NCI-H2227 treated with DMSO at 0.1 percent for 48 hours (cell line): ENCODE data around the gene ANKRD37.

Source experiments
- DNase-seq: peaks from one replicate; lab custom pipeline; 2025; lab: John Stamatoyannopoulos, UW

Gene ANKRD37

GRCh38 chr4:185380320-185380719, 16.3 kb upstream of the ANKRD37 start:
- DNase-seq, result no peak

- no peak for DNase-seq
Measured at GRCh38 chr4:185381288-185382196, 15.1 kb upstream of the ANKRD37 start.

GRCh38 chr4:185382754-185383153, 13.9 kb upstream of the ANKRD37 start:
- no peak for DNase-seq

- DNase-seq, result no peak
Measured at GRCh38 chr4:185383451-185383850, 13.2 kb upstream of the ANKRD37 start.

- no peak for DNase-seq
Measured at GRCh38 chr4:185384061-185384460, 12.6 kb upstream of the ANKRD37 start.

GRCh38 chr4:185384930-185385331, 11.7 kb upstream of the ANKRD37 start:
- peak; percentile 27 for DNase-seq

GRCh38 chr4:185387957-185388356, 8.7 kb upstream of the ANKRD37 start:
- DNase-seq, result no peak

GRCh38 chr4:185390941-185391340, 5.7 kb upstream of the ANKRD37 start:
- DNase-seq, result no peak

- no peak for DNase-seq
Measured at GRCh38 chr4:185392156-185392555, 4.5 kb upstream of the ANKRD37 start.

- DNase-seq, result peak; percentile 4
Measured at GRCh38 chr4:185394568-185395237, 1.9 kb upstream of the ANKRD37 start.

- DNase-seq, result no peak
Measured at GRCh38 chr4:185395238-185395955, 1.2 kb upstream of the ANKRD37 start, which contains the start of gene LRP2BP. TSS of gene LRP2BP (minus strand) at chr4:185395924. CDS start at chr4:185378186, 17,738 bp downstream.

GRCh38 chr4:185395956-185396723, 501 bp upstream of the ANKRD37 start:
- DNase-seq, result peak; percentile 92

GRCh38 chr4:185398618-185399017, 2.0 kb downstream of the ANKRD37 start:
- no peak for DNase-seq

GRCh38 chr4:185399466-185399865, 2.8 kb downstream of the ANKRD37 start:
- no peak for DNase-seq

GRCh38 chr4:185404031-185404430, 7.4 kb downstream of the ANKRD37 start:
- peak; percentile 80 for DNase-seq

GRCh38 chr4:185405296-185405999, 8.8 kb downstream of the ANKRD37 start:
- no peak for DNase-seq

- DNase-seq, result no peak
Measured at GRCh38 chr4:185408432-185408831, 11.8 kb downstream of the ANKRD37 start.

GRCh38 chr4:185411849-185412248, 15.2 kb downstream of the ANKRD37 start:
- no peak for DNase-seq

- no peak for DNase-seq
Measured at GRCh38 chr4:185412412-185412811, 15.8 kb downstream of the ANKRD37 start.

GRCh38 chr4:185416955-185417354, 20.3 kb downstream of the ANKRD37 start:
- DNase-seq, result no peak
